HEK293T (cell line): ENCODE data around the gene RIMS1.

Experiments used
- CTCF ChIA-PET: fragments of 350-600 bp; formaldehyde crosslinking; extraction: SDS; loops from one replicate; lab custom pipeline; 2021; ENCODE audit warnings: antibody characterized with exemption, inconsistent platforms; lab: Yijun Ruan, JAX
- POLR2A ChIA-PET: fragments of 350-600 bp; formaldehyde crosslinking; extraction: SDS; loops from one replicate; lab custom pipeline; 2020; ENCODE audit warnings: antibody characterized with exemption, inconsistent platforms; lab: Yijun Ruan, JAX
- DNase-seq: peaks from one replicate; pipeline ENCODE4 v3.0.0; 2012; ENCODE audit warnings: mixed read lengths; ENCODE audit errors: extremely low spot score
- ARNT ChIP-seq: fragments of 450-650 bp; IDR thresholded peaks from 2 replicates; pipeline ENCODE4 v1.6.1; 2017; ENCODE audit warnings: mild to moderate bottlenecking
- BHLHE40 ChIP-seq: fragments of 450-650 bp; IDR thresholded peaks from 2 replicates; pipeline ENCODE4 v1.6.1; 2016; ENCODE audit warnings: mild to moderate bottlenecking, moderate library complexity, borderline replicate concordance
- CTBP1 ChIP-seq: fragments of 450-650 bp; IDR thresholded peaks from 2 replicates; pipeline ENCODE4 v1.6.1; 2016; ENCODE audit warnings: borderline replicate concordance
- ELF4 ChIP-seq: fragments of 450-650 bp; IDR thresholded peaks from 2 replicates; pipeline ENCODE4 v1.6.1; 2017; ENCODE audit warnings: antibody characterized with exemption
- FOXA1 ChIP-seq: fragments of 450-650 bp; IDR thresholded peaks from 2 replicates; pipeline ENCODE4 v1.6.1; 2016; ENCODE audit warnings: mild to moderate bottlenecking
- FOXK2 ChIP-seq: fragments of 450-650 bp; IDR thresholded peaks from 2 replicates; pipeline ENCODE4 v1.6.1; 2016; ENCODE audit warnings: mild to moderate bottlenecking
- FOXM1 ChIP-seq: fragments of 450-650 bp; IDR thresholded peaks from 2 replicates; pipeline ENCODE4 v1.6.1; 2017; ENCODE audit warnings: mild to moderate bottlenecking, borderline replicate concordance
- HDGF ChIP-seq: fragments of 450-650 bp; IDR thresholded peaks from 2 replicates; pipeline ENCODE4 v1.6.1; 2017; ENCODE audit warnings: antibody characterized with exemption, borderline replicate concordance
- L3MBTL2 ChIP-seq: fragments of 450-650 bp; conservative IDR thresholded peaks from 2 replicates; pipeline ENCODE4 v1.6.1; 2016; ENCODE audit warnings: mild to moderate bottlenecking
- LEF1 ChIP-seq: fragments of 450-650 bp; IDR thresholded peaks from 2 replicates; pipeline ENCODE4 v1.6.1; 2017; ENCODE audit warnings: mild to moderate bottlenecking, borderline replicate concordance
- NFRKB ChIP-seq: fragments of 450-650 bp; IDR thresholded peaks from 2 replicates; pipeline ENCODE4 v1.6.1; 2016; ENCODE audit warnings: mild to moderate bottlenecking, moderate library complexity
- PKNOX1 ChIP-seq: fragments of 450-650 bp; IDR thresholded peaks from 2 replicates; pipeline ENCODE4 v1.6.1; 2016
- SP1 ChIP-seq: fragments of 450-650 bp; IDR thresholded peaks from 2 replicates; pipeline ENCODE4 v1.6.1; 2017
- SUZ12 ChIP-seq: fragments of 450-650 bp; IDR thresholded peaks from 2 replicates; pipeline ENCODE4 v1.6.1; 2016; ENCODE audit warnings: mild to moderate bottlenecking
- TARDBP ChIP-seq: fragments of 450-650 bp; IDR thresholded peaks from 2 replicates; pipeline ENCODE4 v1.6.1; 2016
- ZNF384 ChIP-seq: fragments of 450-650 bp; IDR thresholded peaks from 2 replicates; pipeline ENCODE4 v1.6.1; 2016

RIMS1 gene

DNA sequence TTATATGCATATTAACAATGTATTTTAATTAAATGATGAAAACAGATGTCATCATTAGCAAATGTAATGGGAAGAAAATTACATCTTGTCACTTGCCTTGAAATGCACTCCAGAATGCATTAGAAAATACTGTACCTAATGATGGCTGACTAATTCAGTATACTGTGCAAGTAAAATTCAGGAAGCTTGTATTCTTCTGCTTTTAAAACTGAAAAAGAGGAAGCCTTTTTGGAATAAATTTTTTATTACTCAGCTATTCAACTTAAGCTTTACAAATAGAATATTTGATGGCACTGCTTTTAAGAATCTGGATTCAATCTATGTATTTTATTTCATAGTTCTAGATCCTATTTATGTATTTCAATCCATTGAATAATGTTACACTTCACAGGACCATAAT is 195.5 kb downstream of the RIMS1 start:
- TF ChIP-seq ZNF384 (no peak), SUZ12 (no peak), FOXA1 (no peak), BHLHE40 (no peak), FOXK2 (no peak), LEF1 (no peak), L3MBTL2 (no peak)
- ChIA-PET CTCF (no interaction called here), POLR2A (no interaction called here)
- DNase-seq, result no peak

DNA sequence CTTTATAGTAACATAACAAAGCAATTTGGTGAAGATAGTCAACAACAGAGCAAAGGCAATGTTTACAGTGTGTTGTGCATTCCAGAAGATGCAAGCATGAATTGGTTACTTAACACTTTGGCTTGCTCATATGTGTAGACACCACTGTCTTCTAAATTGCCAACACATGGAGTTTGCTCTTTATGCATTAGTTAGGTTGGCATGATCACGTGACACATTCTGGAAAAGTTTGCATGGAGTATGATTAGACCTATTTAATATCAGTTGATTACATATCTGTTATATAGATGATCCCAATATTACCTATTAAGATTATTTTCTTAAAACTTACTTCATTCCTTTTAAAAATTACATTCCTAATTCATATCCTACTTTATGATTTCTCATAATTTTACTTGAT is 197.6 kb downstream of the RIMS1 start:
- no peak for DNase-seq
- POLR2A ChIA-PET, result no interaction called here
- no peak for TF ChIP-seq CTBP1
- TF ChIP-seq ZNF384, result no peak
- TF ChIP-seq SP1, result no peak
- TF ChIP-seq ELF4, result no peak
- TF ChIP-seq L3MBTL2, result no peak
- no peak for TF ChIP-seq FOXM1
- no peak for TF ChIP-seq NFRKB
- TF ChIP-seq FOXK2, result no peak
- no peak for TF ChIP-seq HDGF
- no peak for TF ChIP-seq TARDBP
- no peak for TF ChIP-seq LEF1
- TF ChIP-seq FOXA1, result no peak
- TF ChIP-seq BHLHE40, result no peak
- no peak for TF ChIP-seq ARNT
- no peak for TF ChIP-seq PKNOX1
- no peak for TF ChIP-seq SUZ12
- CTCF ChIA-PET, result interaction anchor here (1.4 kb wide), 1 partner anchor 552 kb away, joined by 3 read pairs; no protein-coding TSS in a partner anchor

- CTCF ChIA-PET, result no interaction called here
- POLR2A ChIA-PET, result no interaction called here
- no peak for DNase-seq
- no peak for TF ChIP-seq FOXM1
- no peak for TF ChIP-seq FOXA1
- TF ChIP-seq BHLHE40, result no peak
- TF ChIP-seq SUZ12, result no peak
- TF ChIP-seq LEF1, result no peak
- TF ChIP-seq HDGF, result no peak
- TF ChIP-seq CTBP1, result no peak
- no peak for TF ChIP-seq ZNF384
- no peak for TF ChIP-seq TARDBP
- TF ChIP-seq FOXK2, result no peak
Measured at GRCh38 chr6:72084992-72085569, 198.7 kb downstream of the RIMS1 start.

DNA sequence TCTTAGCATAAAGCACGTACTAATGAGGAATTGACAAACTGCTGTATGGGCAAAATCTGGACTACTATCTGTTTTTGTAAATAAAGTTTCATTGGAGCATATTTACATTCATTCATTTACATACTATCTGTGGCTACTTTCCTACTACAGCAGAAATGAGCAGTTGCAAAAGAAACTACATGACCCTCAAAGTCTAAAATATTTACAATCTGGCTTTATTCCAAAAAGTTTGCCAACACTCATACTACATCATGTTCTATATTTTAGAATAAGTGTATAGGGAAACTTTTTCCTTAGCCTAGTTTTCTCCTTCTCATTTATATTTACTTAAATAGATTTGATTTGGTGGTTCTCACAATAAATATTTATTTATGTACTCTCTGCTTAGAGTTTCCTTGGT is 208.2 kb downstream of the RIMS1 start:
- ChIA-PET POLR2A (no interaction called here), CTCF (no interaction called here)
- no peak for DNase-seq
- TF ChIP-seq PKNOX1 (no peak), SP1 (no peak), L3MBTL2 (no peak), ARNT (no peak)

DNA sequence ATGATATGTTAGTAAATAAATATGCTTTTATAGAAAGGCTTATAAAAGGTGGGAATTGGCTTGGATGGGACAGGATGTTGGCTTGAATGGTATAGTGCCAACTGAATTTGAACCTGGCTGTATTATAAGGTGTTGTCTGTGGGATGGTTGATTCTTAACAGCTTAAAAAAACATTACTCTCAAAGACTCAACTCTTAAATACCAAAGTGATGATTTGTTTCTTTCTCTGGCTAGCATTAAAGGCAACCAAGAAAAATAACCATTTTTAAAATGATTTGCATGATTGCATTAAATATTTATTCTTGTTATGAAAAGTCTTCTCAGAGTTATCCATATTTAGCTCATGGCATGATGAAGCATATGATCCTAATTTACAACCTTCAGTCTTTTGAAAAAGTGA is 216.2 kb downstream of the RIMS1 start:
- no peak for DNase-seq
- ChIA-PET POLR2A (no interaction called here), CTCF (no interaction called here)
- TF ChIP-seq FOXA1, result no peak
- TF ChIP-seq CTBP1, result no peak
- no peak for TF ChIP-seq PKNOX1
- TF ChIP-seq HDGF, result no peak
- no peak for TF ChIP-seq SP1
- TF ChIP-seq NFRKB, result no peak
- TF ChIP-seq BHLHE40, result no peak
- TF ChIP-seq L3MBTL2, result no peak
- no peak for TF ChIP-seq ZNF384
- no peak for TF ChIP-seq SUZ12
- no peak for TF ChIP-seq FOXM1
- no peak for TF ChIP-seq FOXK2
- TF ChIP-seq TARDBP, result no peak
- no peak for TF ChIP-seq LEF1
- TF ChIP-seq ELF4, result no peak
- TF ChIP-seq ARNT, result no peak

DNA sequence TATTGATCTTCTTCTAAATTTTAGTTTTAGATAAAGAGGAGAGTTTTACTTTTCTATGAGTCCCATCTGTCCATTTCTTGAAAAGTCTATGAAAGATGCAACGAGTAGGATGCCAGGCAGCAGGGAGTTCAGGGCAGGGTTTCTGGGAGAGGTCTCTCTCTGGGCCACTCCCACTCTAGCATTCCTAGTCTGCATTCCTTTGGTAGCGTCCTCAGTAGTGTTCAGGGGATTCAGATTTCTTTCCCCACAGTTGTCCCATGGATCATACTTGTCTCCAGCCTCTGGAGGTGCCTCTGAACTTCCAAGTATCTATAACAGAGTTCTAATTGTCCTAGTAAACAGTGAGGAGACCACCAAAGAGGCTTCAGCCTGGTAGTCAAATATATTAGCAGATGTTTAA is 225.3 kb downstream of the RIMS1 start:
- ChIA-PET POLR2A (no interaction called here), CTCF (interaction anchor here (0.8 kb wide), 1 partner anchor 293 kb away, joined by 4 read pairs; no protein-coding TSS in a partner anchor)
- TF ChIP-seq LEF1 (no peak), SP1 (no peak), L3MBTL2 (no peak), PKNOX1 (no peak), HDGF (no peak), FOXA1 (no peak), FOXK2 (no peak), FOXM1 (no peak), ARNT (no peak), NFRKB (no peak), TARDBP (no peak), ELF4 (no peak), SUZ12 (no peak), CTBP1 (no peak), BHLHE40 (no peak), ZNF384 (no peak)
- no peak for DNase-seq
